Embryonic facial prominence (tissue), 1 donor: ENCODE data around the gene SLBP.
A peak's percentile ranks its signal among the peaks of the same experiment; 100 is the strongest.
"Not testable (repeated sequence)": the region's sequence is repeated elsewhere in the genome, so short reads cannot be mapped to it uniquely, and the experiment has no call there.

Experiments
- DNase-seq: peaks from one replicate; pipeline ENCODE4 v3.0.0-alpha.2; 2016; ENCODE audit errors: extremely low spot score

The SLBP gene

DNA sequence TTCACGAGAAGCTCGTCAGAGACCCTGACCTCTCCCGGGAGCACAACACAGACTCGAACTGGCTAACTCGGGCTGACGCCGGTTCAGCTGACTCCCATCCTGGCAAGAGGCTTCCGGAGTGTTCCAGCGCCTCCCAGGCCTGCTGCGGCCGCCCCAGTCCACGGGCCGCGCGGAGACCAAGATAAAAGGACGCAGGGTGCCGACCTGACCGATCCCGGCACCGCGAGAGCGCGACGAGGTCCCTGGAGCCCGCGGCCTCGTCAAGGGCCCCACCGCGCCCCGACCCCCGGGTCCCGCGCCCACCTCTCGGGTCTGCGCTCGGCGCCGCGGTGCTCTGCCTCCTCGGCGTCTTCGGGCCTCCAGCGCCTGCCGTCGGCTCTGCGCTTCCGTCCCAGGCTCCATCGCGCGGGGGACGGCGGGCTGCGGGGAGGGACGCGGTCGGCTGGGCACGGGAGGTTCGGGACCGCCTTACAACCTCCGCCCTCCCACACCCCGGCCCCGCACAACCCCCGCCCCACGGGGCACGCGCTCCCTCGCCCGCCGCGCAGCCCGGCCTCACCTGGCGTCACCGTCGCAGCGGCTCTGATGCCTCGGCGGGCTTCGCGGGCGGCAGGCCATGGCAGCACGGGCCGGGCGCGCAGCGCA is 426 bp downstream of the SLBP start:
- no peak for DNase-seq

DNA sequence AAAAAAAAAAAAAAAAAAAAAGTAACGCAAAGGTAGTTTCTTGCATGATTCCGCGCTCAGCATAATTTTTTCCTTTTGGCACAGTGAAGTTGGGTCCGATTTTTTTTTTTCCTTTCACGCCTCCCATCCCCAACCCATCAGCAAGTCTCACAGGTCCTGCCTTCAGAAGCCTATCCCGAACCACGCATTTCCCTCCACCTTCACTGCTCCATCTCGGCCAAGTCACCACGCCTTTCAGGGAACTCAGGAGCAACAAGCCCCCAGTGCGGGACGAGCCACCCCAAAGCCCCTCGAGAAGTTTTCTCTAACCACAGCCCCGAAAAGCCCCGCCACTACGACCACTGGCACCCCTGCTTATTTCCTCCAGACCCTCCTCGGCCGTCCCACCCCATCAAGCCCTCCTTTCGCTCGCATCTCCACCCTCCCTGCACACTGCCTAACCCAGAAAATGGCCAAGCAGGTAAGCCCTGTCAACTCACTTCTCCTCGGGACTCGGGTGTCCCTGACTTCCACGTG is 1.0 kb downstream of the SLBP start:
- no peak for DNase-seq

DNA sequence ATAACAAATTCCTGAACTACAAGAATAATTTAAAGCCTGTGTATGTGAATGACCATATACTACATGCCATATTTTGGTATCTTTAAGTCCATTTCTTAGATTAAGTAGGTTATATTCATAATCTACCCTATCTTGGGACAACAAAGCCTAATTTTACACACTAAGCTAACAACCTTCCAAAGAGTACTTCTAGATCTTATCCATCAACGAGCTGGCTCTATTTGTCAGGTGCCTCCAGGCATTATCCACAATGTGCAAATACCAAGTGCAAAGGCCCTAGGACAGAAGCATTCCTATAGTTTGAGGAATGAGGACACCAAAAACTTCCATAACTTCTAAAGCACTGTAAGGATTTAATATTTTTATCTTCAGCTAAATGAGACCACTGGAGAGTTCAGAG is 3.5 kb downstream of the SLBP start:
- DNase-seq: no peak

DNA sequence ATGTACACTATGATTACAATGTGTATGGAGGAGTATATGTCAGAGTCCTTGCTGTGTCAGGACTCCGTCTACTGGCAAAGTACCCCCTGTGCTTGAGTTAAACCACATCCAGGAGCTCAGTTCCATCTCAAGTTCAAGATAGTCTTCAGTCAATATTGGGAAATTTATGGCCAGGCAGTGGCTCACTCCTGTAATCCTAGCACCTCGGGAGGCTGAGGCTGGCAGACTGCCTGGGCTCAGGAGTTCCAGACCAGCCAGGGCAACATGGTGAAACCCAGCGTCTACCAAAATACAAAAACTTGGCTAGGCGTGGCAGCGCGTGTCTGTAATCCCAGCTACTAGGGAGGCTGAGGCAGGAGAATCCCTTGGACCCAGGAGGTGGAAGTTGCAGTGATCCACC is 5.8 kb downstream of the SLBP start:
- DNase-seq: no peak

DNA sequence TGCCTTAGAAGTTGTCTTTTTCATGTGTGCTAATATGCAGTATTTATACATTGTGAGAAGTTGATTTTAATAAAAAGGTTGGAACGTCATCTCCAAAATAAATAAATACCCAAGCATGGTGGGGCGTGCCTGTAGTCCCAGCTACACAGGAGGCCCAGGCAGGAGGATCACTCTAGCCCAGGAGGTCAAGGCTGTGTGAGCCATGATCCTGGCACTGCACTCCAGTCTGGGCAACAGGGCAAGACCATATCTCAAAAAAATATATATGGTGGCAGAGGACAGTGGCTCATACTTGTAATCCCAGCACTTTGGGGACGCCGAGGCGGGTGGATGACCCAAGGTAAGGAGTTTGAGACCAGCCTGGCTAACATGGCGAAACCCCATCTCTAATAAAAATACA is 6.4 kb downstream of the SLBP start:
- DNase-seq: no peak

DNA sequence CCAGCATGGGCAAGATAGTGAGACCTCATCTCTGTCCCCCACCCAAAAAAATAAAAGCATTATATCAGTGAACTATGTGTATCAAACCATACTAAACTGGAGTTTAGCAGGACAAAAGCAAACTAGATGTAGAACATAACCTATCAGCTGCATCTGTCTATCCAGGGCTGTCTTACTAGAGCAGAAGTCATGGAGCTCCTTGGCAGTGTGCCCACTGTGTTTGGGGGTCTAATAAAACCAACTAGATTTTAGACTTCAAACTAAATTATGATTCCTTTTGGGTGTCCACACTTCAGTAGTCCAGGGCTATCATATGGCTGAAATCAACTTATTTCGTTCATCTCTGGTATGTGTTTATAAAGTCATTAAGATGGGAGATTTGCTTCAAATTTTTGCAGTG is 8.3 kb downstream of the SLBP start:
- DNase-seq: no peak

DNA sequence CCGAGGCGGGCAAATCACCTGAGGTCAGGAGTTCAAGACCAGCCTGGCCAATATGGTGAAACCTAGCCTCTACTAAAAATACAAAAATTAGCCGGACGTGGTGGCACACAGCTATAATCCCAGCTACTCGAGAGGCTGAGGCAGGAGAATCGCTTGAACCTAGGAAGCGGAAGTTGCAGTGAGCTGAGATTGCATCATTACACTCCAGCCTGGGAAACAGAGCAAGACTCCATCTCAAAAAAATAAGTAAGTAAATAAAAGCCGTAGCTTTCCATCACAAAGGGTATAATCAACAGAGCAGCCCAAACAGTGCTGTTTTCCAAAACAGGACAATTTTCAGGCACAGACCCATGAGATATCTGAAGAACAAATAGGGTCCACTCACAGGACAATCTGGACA is 10.4 kb downstream of the SLBP start:
- DNase-seq: not testable (repeated sequence)

DNA sequence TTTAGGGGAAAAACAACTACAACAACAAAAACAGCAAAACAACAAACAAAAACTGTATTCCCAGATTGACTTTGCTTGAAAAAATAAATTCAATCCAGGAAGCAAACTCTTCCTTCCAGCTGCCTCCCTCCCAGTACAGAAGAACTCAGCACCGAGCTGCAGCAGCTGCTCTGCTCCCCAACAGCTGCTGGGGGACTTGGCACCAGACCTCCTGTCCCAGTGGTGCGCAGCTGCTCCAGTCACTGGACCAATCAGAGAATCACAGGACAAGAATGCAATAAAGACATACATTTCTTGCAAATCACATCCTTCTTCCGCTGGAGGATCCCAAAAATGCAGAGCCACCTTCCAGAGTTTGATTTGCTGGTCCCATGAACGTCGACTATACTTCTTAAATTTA is 16.2 kb downstream of the SLBP start:
- DNase-seq: no peak

DNA sequence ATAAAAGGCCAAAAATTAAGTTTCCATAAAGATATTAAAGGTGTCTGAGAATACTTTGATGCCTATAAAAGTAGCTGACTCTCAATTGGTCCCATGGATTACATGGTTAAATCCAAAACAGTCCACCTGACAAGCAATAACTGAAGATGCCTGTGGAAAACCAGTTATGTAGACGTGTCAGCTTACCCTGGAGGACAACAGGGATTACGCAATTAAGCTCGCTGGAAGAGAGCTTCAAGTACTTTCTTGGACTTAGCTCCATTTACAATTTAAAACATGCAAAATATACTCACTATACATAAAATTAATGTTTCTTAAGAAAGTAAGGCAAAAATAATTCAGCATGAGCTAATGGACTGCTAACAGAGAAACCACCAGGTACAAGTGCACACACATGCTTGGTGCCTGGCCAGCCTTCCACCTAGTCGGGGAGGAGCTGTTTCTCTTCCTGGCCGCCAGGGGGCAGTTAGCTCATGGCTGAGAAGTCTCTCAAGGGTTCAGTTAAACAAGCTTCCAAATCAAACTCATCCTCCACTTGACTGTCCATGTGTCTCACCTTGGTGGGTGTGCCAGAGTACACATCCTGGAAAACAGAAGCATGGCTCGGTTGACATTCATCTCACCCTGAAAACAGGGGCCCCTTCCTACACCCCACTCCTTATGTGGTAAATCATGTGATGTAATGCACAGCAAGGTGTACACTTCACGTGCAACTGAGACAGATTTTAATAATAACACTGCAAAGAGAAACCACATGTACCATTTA is 18.8 kb downstream of the SLBP start:
- peak; percentile 43 for DNase-seq

DNA sequence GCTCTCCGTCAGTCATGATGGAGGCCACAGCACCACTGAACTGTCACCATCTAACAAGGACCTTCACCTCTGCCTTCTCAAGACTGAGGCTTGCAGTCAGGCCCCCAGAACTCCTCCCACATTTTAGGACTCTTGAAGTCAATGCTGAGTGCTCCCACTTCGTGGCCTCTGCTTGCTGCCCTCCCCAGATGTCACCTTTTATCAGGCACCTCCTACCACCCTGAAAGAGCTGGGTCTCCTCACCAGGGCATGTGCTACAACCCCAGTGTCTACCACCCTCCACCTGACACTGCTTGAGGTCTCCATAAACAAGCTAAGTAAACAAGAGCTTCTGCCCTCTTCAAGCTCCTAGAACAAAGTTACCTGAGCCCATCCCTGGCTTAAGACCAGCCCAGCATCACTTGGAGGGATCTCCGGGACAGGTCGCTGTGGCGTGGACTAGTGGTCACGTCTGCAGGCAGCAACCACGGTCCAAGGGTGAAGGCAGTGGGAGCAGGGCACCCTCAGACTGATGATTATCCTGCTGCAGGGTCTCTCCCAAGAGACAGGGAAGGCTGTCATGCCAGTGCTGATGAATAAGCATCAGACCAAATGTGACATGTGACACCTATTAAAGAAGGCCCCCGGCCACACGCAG is 20.3 kb downstream of the SLBP start:
- no peak for DNase-seq

DNA sequence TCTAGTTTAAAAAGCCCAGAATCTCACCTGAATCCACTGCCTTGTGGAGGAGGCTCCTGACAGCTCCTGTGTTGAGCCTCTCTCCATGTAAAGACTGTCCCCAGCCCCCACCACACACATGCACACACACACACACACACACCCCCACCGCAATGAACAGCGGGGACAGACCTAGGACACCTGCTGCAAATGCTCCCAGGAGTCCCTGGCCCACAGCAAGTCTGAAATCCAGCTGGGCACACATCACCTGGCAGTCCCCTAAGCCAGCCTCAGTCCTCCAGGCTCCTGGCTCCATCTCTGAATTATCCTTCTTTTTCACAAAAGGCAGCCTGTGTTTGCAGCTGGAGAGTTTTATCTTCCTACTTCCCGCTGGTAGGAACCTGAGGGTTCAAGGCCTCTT is 21.4 kb downstream of the SLBP start:
- DNase-seq: no peak

DNA sequence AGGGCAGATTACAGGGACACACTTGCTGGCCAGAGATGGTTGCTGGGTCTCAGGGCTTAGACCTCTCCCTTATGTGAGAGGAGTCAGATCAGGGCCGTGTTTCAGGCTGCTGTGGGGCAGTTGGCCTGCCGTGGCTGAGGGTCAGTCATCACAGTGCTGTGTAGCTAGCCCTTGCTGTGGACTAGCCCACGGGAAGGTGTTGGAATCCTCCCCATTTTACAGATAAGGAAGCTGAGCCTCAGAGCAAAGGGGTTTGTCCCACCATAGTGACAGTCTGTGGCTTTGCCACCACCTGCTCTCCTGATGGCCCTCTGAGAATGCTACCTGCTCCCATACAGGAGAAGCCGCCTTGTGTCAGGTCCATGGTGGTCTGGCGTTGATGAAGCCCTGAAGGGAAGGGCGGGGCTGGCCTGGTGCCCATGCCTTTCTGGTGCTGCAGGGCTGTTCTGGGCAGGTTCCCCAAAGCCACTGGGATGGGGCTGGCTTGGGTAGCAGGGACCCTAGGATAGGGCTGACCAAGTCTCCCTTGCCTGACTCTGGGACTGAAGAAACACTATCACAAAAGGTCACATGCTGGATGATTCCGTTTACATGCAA is 25.6 kb downstream of the SLBP start:
- DNase-seq: no peak

DNA sequence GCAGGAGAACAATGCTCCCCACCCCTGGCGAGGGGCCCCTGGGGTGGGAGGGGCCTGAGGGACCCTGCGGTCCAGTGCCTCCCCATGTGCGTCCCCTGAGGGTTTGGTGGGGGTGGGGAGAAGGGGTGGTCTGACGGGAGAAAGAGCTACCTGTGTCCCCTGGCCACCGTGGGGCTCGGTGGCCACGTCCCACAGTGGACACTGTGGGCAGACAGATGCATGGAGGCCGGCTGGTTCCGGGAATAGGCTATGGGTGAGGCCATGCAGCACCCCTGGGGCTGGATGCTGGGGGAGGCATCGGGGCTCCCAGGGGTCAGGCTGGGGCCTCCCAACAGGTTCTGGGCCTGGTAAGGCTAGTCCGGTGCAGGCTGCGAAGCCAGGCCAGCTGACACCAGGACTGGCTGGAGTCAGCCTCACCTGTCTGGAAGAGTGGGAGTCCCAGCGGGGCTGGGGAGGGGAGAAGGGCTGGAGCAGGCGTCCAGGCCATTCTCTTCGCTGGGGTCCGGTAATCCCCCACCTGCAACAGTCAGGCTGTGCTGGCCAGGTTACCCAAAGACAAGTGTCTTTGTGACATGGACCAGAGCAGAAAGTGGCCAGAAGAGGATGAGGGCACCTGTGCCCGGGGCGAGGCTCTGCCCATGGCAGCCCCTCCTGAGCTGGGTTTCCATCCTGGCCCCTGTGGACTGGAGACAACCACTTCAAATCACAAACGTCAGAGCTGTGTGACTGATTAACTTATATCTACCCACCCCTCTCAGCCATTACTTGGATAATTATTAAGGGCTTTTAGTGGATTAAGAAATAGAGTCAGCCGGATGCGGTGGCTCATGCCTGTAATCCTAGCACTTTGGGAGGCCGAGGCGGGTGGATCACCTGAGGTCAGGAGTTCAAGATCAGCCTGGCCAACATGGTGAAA is 26.6 kb downstream of the SLBP start:
- no peak for DNase-seq

DNA sequence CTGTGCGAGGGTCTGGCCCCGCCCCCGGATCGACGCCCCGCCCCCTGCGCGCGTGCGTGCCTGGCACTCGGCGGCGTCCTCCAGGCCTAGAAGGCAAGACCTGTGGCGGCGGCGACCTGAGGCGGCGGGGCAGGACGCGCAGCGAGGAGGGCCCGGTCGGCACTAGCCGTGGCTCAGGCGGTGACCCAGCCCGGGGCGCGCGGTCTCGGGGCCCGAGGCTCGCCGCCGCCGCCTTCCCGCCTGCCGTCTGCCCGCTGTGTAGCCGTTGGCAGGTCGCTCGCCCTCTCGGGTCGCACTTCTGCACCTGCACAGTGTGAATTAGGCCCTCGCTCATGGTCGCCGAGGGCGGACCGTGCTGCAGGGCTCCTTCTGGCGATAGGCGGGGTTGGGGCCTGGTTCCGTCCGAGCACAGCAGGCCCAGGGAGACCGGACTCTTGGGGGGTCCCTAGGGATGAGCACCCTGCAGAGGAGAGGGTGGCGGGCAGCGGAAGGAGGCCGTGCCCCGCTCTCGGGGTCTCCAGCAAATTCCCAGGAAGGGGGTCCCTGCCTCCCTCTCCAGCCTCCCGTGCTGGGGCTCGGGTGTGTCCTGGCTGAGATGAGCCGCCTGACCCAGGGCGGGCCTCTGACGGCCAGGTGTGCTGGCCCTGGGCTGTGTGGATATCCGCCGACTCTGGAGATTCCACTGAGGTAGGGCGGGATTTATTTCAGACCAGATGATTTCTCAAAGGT is 27.4 kb downstream of the SLBP start:
- DNase-seq: no peak

DNA sequence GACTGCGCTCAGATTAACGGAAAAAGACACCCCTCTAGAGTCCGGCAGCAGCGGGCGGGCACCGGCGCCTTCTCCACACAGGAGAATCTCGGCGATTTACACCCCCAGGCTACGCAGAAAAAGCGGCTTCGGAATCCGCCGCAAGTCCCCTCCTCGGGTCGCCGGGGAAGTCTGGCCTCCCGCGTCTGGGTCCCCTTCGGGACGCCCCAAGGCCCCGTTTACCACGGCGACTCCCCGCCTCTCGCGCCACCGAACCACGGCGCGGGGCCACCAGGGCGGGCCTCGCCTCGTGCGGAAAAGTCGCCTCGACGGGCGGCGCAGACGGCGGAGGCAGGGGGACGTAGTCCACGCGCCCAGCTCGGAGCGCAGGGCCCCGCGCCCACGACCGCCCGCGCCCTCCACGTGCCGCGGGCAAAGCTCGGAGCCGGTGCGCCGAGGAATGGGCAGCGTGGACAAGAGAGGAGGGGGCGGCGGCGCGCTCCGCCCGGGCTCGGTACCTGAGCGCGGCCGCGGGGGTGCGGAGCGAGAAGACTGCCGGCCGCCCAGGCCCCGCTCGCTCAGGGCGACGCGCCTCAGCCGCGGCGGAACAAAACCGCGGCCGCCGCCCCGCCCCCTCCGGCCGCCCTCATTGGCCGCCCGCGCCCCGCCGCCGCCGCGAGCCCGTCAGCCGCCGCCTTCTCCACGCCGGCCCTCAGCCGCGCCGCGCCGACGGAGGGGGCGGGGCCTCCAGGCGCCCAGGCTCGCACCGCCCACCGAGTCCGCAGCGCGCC is 28.2 kb downstream of the SLBP start, which contains the start of gene FAM53A:
FAM53A (minus strand) TSS at position 578 of the 770 bp plus-strand sequence. CDS start 15,572 bp downstream, outside the sequence.
- DNase-seq: peak; percentile 38

DNA sequence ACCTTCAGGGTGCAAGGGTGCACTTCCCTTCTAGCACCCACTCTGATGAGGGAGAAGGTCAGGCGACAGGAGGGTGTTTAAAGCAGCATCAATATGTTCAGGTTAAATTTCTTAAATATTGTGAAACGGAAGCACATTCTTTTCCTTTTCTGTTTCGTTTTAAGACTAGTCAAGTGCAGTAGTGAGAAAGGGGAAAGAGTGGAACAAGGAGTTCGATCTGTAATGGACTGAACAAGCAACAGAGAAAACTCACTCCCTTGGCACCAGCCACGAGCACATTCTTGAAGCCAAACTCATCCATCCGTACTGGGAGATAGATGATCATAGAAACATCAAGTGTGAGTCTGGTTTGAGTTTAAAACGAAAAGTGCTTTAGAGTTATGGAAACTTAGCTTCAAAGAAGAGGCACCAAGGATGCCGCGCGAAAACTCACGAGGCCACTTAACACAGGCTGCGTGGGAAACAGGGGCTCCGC is 28.8 kb downstream of the SLBP start:
- peak; percentile 16 for DNase-seq

DNA sequence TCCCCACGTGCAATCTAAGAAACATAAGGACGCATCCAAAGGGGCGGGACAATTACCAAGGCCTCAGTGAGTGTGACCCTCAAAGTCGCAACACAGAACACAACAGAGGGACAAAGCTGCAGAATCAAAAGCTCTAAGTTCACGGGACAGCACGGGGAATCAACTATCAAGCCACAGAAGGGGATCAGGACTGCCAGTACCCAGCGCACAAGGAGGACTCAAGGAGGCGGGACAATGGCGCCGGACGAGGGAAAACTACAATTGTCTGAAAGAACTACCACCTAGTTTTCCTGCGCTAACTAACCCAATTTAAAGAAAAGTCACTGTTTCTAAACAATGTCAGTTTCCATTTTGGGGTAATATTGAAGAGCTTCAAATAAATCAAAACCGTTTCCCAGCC is 29.3 kb downstream of the SLBP start:
- DNase-seq: no peak

DNA sequence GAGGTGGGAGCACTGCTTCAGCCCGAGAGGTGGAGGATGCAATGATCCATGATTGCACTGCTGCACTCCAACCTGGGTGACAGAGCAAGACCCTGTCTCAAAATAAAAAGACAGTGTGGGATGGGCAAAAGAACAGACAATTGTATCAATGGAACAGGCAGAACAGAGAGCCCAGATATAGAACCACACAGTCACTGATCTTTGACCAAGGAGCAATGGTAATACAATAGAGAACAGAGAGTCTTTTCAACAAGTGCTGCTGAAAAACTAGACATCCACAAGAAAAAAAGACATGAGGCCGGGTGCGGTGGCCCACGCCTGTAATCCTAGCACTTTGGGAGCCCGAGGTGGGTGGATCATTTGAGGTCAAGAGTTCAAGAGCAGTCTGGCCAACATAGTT is 33.9 kb downstream of the SLBP start:
- no peak for DNase-seq

DNA sequence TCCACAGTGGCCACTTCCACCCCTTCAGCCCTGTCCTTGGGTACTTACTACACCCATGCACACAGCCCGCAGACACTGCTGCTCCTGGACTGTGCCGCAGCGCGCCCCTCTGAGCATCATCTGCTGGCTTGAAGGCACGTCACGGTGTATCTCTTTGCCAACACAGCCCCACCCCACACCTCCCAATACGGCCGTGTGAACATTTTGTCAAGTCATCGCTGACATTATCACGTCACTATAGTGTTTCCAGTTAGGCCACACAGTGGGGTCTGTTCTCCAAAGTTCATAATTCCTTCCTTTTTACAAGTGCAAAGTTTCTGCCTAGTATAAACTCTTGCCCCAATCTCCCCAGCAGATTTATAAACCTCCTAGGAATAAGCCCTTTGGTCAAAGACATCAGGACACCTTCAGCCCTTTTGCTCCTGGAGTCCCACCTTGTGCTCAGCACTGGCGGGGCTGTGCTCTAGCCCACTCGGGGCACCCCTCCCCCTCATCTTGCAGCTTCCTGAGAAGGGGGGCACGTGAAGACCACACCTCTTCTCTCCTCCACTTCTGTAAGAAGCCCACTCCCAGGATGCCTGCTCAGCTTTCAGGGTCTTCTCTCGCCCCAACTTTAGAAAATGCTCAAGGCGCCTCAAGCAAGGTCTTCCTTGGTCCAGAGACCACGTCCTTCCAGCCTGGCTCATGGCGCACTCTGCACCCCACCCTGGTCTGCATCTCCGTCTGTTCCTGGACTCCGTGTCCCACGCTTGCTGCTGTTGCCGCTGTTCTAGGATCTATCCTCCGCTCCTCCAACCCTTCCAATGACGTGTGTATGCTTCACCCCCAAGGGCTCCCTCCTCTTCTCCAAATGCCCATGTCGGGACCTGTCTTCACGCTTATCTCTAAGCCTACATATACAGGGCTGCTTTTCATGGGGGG is 35.3 kb downstream of the SLBP start:
- DNase-seq: no peak
